Measurements from ENCODE around the gene FBN3. TPM values are rescaled to one million over a fixed set of nuclear protein-coding genes. Genes with fewer than 3 reads are reported as not detected.

FBN3 gene
- polyA plus RNA-seq, 1 experiment = not detected

DNA sequence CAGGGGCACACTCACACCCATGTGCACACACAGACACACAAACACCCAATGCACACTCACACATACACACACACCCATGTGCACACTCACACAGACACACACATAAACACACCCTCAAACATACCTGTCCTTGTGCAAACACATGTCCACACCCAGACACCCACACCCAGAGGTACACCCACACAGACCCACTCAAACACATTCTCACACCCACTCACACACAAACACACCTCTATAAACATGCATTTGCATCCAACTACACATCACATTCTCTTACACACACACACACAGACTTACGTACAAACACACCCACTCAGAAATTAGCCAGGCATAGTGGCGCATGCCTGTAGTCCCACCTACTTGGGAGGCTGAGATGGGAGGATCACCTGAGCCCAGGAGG lies 31.4 kb downstream of the FBN3 start:
- ChIA-PET CTCF (no interaction called here), POLR2A (no interaction called here)
- Histone ChIP-seq H3K36me3 (ENCODE audit: control insufficient read depth, insufficient read depth, low read length) (no peaks in the 10 kb centered on the region), H3K4me3 (ENCODE audit: low read depth, low read length) (no peak overlapping the region), H3K27me3 (ENCODE audit: control insufficient read depth, insufficient read depth, low read length) (no peaks in the 10 kb centered on the region)
- TF ChIP-seq, protein P1, sequence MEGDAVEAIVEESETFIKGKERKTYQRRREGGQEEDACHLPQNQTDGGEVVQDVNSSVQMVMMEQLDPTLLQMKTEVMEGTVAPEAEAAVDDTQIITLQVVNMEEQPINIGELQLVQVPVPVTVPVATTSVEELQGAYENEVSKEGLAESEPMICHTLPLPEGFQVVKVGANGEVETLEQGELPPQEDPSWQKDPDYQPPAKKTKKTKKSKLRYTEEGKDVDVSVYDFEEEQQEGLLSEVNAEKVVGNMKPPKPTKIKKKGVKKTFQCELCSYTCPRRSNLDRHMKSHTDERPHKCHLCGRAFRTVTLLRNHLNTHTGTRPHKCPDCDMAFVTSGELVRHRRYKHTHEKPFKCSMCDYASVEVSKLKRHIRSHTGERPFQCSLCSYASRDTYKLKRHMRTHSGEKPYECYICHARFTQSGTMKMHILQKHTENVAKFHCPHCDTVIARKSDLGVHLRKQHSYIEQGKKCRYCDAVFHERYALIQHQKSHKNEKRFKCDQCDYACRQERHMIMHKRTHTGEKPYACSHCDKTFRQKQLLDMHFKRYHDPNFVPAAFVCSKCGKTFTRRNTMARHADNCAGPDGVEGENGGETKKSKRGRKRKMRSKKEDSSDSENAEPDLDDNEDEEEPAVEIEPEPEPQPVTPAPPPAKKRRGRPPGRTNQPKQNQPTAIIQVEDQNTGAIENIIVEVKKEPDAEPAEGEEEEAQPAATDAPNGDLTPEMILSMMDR (IDR thresholded peaks at IDR 0.05; ENCODE audit: insufficient read depth, low read depth, low read length) = no peak
- no peak for DNase-seq (ENCODE audit: low read depth)

DNA sequence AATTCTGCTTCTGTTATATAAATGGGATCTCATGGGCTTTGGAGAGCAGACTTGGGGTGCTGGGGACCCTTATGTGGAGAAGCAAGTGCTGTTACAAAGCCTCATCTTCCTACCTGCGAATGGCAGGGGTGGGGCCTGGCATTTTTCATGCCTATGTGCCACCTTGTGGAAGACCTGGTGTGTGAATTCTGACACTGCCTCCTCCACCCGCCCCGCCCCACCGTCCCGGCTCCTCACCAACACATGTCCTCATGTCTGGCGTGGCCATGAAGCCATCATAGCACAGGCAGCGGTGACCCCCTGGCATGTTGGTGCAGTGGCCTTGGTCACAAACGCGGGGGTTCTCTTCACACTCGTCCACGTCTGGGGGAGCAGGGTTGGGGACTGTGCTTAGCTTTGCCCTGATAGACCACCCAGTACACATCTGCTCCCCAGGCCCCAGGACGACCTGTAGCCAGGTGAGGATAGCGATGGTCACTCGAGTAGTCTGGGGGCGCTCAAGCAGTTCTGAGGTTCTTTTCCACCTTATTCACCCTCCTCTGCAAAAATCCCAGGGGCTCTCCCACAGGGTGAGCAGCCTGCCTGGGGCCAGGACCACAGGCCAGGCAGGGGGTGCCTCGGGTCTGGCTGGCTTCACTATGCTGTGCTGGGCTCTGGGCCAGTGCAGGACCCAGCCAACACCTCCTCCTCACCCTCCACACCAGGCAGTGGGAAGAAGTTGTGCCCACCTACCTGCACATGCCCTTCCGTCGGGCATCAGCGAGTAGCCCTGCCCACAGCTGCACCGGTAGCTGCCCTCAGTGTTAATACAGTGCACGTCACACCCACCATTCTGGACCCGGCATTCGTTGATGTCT lies 32.7 kb downstream of the FBN3 start:
- Histone ChIP-seq H3K36me3 (ENCODE audit: control insufficient read depth, insufficient read depth, low read length) (no peaks in the 10 kb centered on the region), H3K4me3 (ENCODE audit: low read depth, low read length) (no peak overlapping the region), H3K27me3 (ENCODE audit: control insufficient read depth, insufficient read depth, low read length) (no peaks in the 10 kb centered on the region)
- TF ChIP-seq, protein P1 (IDR thresholded peaks at IDR 0.05; ENCODE audit: insufficient read depth, low read depth, low read length) = no peak
- ChIA-PET CTCF (no interaction called here), POLR2A (no interaction called here)
- no peak for DNase-seq (ENCODE audit: low read depth)

DNA sequence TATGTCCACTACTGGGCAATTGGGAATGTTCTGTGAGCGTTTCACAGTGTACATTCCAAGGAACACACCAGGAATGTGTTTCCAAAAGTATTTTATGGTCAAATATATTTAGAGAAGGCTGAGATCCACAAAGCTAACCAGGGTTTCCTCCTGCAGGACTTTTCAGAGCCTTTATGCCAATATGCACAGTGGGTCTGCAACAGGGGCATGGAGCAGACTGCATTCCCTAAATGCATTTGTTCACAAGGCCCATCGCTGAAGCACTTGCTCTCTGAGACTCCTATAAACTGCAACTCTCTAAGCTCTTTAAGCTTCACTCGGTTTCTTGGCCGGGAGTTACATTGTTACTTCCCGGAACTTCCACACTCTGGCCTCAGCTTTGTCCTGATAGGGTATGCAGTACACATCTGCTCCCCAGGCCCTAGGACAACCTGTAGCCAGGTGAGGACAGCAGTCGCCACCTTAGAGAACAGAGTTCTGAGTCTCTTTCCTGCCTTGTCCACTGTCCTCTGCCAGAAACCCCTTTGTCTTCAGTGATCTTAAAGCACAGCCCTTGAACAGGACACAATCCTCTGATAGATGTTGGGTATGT lies 33.5 kb downstream of the FBN3 start:
- no peaks in the 10 kb centered on the region for H3K27me3 ChIP-seq (ENCODE audit: control insufficient read depth, insufficient read depth, low read length)
- ChIA-PET CTCF (no interaction called here), POLR2A (no interaction called here)
- TF ChIP-seq, protein P1 (IDR thresholded peaks at IDR 0.05; ENCODE audit: insufficient read depth, low read depth, low read length) = no peak
- DNase-seq (ENCODE audit: low read depth) = no peak
- H3K36me3 ChIP-seq (ENCODE audit: control insufficient read depth, insufficient read depth, low read length) = no peaks in the 10 kb centered on the region
- H3K4me3 ChIP-seq (ENCODE audit: low read depth, low read length) = no peak overlapping the region

DNA sequence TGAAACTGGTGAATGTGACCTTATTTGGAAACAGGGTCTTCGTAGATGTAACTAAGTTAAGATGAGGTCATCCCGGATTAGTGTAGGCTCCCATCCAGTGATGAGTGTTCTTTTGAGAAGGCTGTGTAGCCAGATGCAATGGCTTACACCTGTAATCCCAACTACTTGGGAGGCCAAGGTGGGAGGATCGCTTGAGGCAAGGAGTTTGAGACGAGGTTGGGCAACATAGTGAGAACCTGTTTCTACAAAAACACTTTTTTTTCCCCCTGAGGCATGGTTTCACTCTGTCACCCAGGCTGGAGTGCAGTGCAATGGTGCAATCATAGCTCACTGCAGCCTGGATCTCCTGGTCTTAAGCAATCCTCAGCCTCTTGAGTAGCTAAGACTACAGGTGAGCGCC lies 36.4 kb downstream of the FBN3 start:
- CTCF ChIA-PET = no interaction called here

DNA sequence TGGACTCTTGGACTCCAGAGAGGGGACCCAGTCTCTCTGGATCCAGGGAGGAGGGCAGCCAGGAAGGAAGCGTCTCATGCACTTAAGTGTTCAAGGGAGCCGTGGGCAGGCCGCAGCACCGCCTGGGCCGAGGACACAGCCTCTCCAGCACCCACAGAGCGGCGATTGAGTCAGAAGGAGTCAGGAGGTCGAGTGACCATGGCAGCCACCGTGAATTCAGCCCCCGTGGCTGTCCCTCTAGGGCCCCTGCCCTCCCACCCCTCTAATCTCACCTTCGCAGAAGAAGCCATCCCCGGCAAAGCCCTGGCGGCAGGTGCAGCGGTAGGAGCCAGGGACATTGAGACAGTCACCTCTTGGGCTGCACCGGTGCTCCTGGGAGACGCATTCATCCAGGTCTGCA lies 38.0 kb downstream of the FBN3 start:
- Histone ChIP-seq H3K36me3 (ENCODE audit: control insufficient read depth, insufficient read depth, low read length) (no peaks in the 10 kb centered on the region), H3K4me3 (ENCODE audit: low read depth, low read length) (no peak overlapping the region), H3K27me3 (ENCODE audit: control insufficient read depth, insufficient read depth, low read length) (no peaks in the 10 kb centered on the region)
- TF ChIP-seq, protein P1 (IDR thresholded peaks at IDR 0.05; ENCODE audit: insufficient read depth, low read depth, low read length) = no peak
- no peak for DNase-seq (ENCODE audit: low read depth)
- ChIA-PET CTCF (no interaction called here), POLR2A (no interaction called here)

More for the DNA sequence above, 36.4 kb downstream of the FBN3 start:
- Histone ChIP-seq H3K27me3 (ENCODE audit: control insufficient read depth, insufficient read depth, low read length) (no peaks in the 10 kb centered on the region), H3K4me3 (ENCODE audit: low read depth, low read length) (no peak overlapping the region), H3K36me3 (ENCODE audit: control insufficient read depth, insufficient read depth, low read length) (no peaks in the 10 kb centered on the region)
- TF ChIP-seq, protein P1 (IDR thresholded peaks at IDR 0.05; ENCODE audit: insufficient read depth, low read depth, low read length) = no peak
- POLR2A ChIA-PET = no interaction called here
- no peak for DNase-seq (ENCODE audit: low read depth)

Measured in BJ (cell line).